Stomach (tissue), 9 donors: ENCODE data around the gene HORMAD2. TPM values are rescaled to one million over a fixed set of nuclear protein-coding genes. Genes with fewer than 3 reads are reported as not detected.
A peak's percentile ranks its signal among the peaks of the same experiment; 100 is the strongest.

Experiments
- DNase-seq, 2 donors: peaks; one replicate each; pipeline versions ENCODE4 v3.0.0 to v3.0.0-alpha.2; 2013 to 2019
- H3K27ac ChIP-seq, 5 donors: fragments of 200-600 bp in 4 of 5; sonication (generic) in 4 of 5; one replicate each; pipeline ENCODE4 v1.5.1; 2013 to 2019; ENCODE audit warnings: mild to moderate bottlenecking in 1 of 5, moderate library complexity in 1 of 5
- H3K27me3 ChIP-seq, 3 donors: fragments of 200-600 bp; sonication (generic); one replicate each; pipeline ENCODE4 v1.5.1; 2017 to 2019; ENCODE audit warnings: mixed run types in 1 of 3
- H3K36me3 ChIP-seq, 4 donors: fragments of 200-600 bp; sonication (generic); 1 replicate in 3 of 4; 2 replicates in 1 of 4; pipeline ENCODE4 v1.5.1; 2016 to 2019
- H3K4me1 ChIP-seq, 4 donors: fragments of 200-600 bp; sonication (generic); one replicate each; pipeline ENCODE4 v1.5.1; 2016 to 2019
- H3K4me3 ChIP-seq, 4 donors: fragments of 200-600 bp; sonication (generic) in 3 of 4; one replicate each; pipeline ENCODE4 v1.5.1; 2016 to 2019; ENCODE audit warnings: mild to moderate bottlenecking in 1 of 4
- H3K9me3 ChIP-seq, 4 donors: fragments of 200-600 bp; sonication (generic); one replicate each; pipeline ENCODE4 v1.5.1; 2016 to 2019
- EP300 ChIP-seq: sonication (generic); formaldehyde crosslinking; IDR thresholded peaks from one replicate; pipeline ENCODE4 v1.6.1; 2017; ENCODE audit warnings: antibody characterized with exemption
- POLR2A ChIP-seq, 4 donors: fragments of 450-650 bp; IDR thresholded peaks; one replicate each; pipeline ENCODE4 v1.6.1; 2016; ENCODE audit warnings: antibody characterized with exemption in 4 of 4, control low read depth in 2 of 4, mild to moderate bottlenecking in 1 of 4, moderate library complexity in 1 of 4
- POLR2AphosphoS5 ChIP-seq, 3 donors: sonication (generic); formaldehyde crosslinking; IDR thresholded peaks; one replicate each; pipeline ENCODE4 v1.6.1; 2016; ENCODE audit warnings: antibody characterized with exemption in 3 of 3
- WGBS, 5 donors: extraction: QIAGEN DNeasy Blood & Tissue Kit in 3 of 5; methylation state at CpG; one replicate each; pipeline versions ENCODE4 v1.1.5 to v1.1.7; 2013 to 2018; 5-methylcytosine and 5-hydroxymethylcytosine counted together
- intact Hi-C: fragments of 100-400 bp; cut with DNase I; formaldehyde crosslinking; loops from one replicate; pipeline ENCODE4 v1.15.1; 2023; ENCODE audit warnings: low total_unique reads
- polyA plus RNA-seq, 3 donors: library from polyadenylated mRNA; stranded (reverse); fragments of 200-250 nt; gene quantifications; one replicate each; pipeline ENCODE4 v1.2.3, GENCODE V29; 2013
- total RNA-seq, 5 donors: library from RNA; depleted of rRNA; stranded (reverse); fragments of >200 nt; gene quantifications; one replicate each; pipeline versions ENCODE4 v1.1.0 to v1.2.3, GENCODE V29; 2014 to 2016
- TF ChIP-seq, protein P1 (sequence below), 7 experiments: fragments of 450-650 bp in 4 of 7; fragments of 200-600 bp in 3 of 7; sonication (generic) in 3 of 7; IDR thresholded peaks; one replicate each; pipeline ENCODE4 v1.5.1; 2016 to 2019; ENCODE audit warnings: antibody characterized with exemption in 7 of 7, control low read depth in 2 of 7, mild to moderate bottlenecking in 1 of 7
- donor health status: healthy with polysubstance abuse.
- donor health status: Bipolar disorder and iron deficiency.
- donor health status: healthy.

HORMAD2 gene
- total and polyA plus RNA-seq, 8 donors: not detected

DNA sequence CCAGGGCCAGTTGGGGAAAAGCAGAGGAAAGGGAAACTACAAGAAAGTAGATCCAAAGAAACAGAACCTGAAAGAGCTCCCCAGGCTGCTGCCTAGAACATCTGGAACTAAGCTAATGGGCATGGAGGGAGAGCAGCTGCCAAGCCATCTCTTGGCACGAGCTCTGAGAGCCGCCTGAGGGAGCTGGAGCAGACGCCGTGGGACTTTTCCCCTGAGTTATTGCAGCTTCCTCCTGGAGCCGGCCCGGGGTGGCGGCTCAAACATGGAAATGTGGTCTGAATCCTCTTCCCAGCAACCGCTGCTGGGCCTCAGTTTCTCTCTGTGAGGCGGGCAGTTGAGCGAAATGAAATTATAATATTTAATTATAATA lies 124.5 kb downstream of the HORMAD2 start:
- Histone ChIP-seq H3K27me3 (no peaks in the 10 kb centered on the region), H3K9me3 (no peaks in the 10 kb centered on the region), H3K27ac (peak overlapping the region; percentile 1 to 81 (median 62)), H3K36me3 (no peaks in the 10 kb centered on the region), H3K4me1 (peaks cover 48 to 79% (median 55%) of the 10 kb centered on the region in 4 donors), H3K4me3 (no peak overlapping the region)
- intact Hi-C loops: no loop called here
- TF ChIP-seq POLR2A (IDR thresholded peaks at IDR 0.05) (no peak), POLR2AphosphoS5 (IDR thresholded peaks at IDR 0.05) (no peak), EP300 (no peak)
- TF ChIP-seq, protein P1, sequence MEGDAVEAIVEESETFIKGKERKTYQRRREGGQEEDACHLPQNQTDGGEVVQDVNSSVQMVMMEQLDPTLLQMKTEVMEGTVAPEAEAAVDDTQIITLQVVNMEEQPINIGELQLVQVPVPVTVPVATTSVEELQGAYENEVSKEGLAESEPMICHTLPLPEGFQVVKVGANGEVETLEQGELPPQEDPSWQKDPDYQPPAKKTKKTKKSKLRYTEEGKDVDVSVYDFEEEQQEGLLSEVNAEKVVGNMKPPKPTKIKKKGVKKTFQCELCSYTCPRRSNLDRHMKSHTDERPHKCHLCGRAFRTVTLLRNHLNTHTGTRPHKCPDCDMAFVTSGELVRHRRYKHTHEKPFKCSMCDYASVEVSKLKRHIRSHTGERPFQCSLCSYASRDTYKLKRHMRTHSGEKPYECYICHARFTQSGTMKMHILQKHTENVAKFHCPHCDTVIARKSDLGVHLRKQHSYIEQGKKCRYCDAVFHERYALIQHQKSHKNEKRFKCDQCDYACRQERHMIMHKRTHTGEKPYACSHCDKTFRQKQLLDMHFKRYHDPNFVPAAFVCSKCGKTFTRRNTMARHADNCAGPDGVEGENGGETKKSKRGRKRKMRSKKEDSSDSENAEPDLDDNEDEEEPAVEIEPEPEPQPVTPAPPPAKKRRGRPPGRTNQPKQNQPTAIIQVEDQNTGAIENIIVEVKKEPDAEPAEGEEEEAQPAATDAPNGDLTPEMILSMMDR (IDR thresholded peaks at IDR 0.05): no peak
- WGBS, 5 donors: 31 to 43% (median 39%) methylated on average over 10 of the region's 10 CpGs
- peak; percentile 59 to 76 for DNase-seq

- DNase-seq: peak; percentile 25 to 55
- H3K27ac ChIP-seq: peak overlapping the region; percentile 12 to 81 (median 62)
- 65 to 79% (median 74%) methylated on average over 20 to 25 of the region's 25 CpGs for WGBS, 5 donors
These were observed 125.2 kb downstream of the HORMAD2 start for GRCh38 chr22:30205281-30206115.

GRCh38 chr22:30206944-30207343 lies 126.7 kb downstream of the HORMAD2 start:
- Histone ChIP-seq H3K27me3 (no peaks in the 10 kb centered on the region), H3K36me3 (no peaks in the 10 kb centered on the region), H3K27ac (peak overlapping the region; percentile 14 to 81 (median 62)), H3K4me1 (peaks cover 47 to 94% (median 53%) of the 10 kb centered on the region in 4 donors), H3K9me3 (no peaks in the 10 kb centered on the region), H3K4me3 (no peak overlapping the region)
- TF ChIP-seq, protein P1 (IDR thresholded peaks at IDR 0.05): no peak
- TF ChIP-seq POLR2AphosphoS5 (IDR thresholded peaks at IDR 0.05): peak in 1 of 3 donors; percentile 45
- peak; percentile 35 to 60 for DNase-seq
- 56 to 67% (median 61%) methylated on average over 16 of the region's 16 CpGs for WGBS, 5 donors
- intact Hi-C loops: no loop called here

More at GRCh38 chr22:30205281-30206115, 125.2 kb downstream of the HORMAD2 start:
- no peaks in the 10 kb centered on the region for H3K27me3 ChIP-seq
- intact Hi-C loops: no loop called here
- no peaks in the 10 kb centered on the region for H3K9me3 ChIP-seq
- no peak overlapping the region for H3K4me3 ChIP-seq
- H3K36me3 ChIP-seq: no peaks in the 10 kb centered on the region
- H3K4me1 ChIP-seq: peaks cover 48 to 85% (median 57%) of the 10 kb centered on the region in 4 donors
- TF ChIP-seq POLR2A (IDR thresholded peaks at IDR 0.05) (no peak), EP300 (no peak), POLR2AphosphoS5 (IDR thresholded peaks at IDR 0.05) (peak in 2 of 3 donors; percentile 19 to 49)
- TF ChIP-seq, protein P1 (IDR thresholded peaks at IDR 0.05): no peak

- Histone ChIP-seq H3K4me1 (peaks cover 38 to 95% (median 47%) of the 10 kb centered on the region in 4 donors), H3K4me3 (no peak overlapping the region), H3K27me3 (no peaks in the 10 kb centered on the region), H3K9me3 (no peaks in the 10 kb centered on the region), H3K36me3 (no peaks in the 10 kb centered on the region), H3K27ac (peak overlapping the region; percentile 71 to 81 (median 79))
- WGBS, 5 donors: 43 to 55% (median 49%) methylated on average over 26 of the region's 26 CpGs
- DNase-seq: peak; percentile 75 to 90
- TF ChIP-seq, protein P1 (IDR thresholded peaks at IDR 0.05): no peak
- TF ChIP-seq POLR2A (IDR thresholded peaks at IDR 0.05) (no peak), POLR2AphosphoS5 (IDR thresholded peaks at IDR 0.05) (peak in 2 of 3 donors; percentile 29 to 66), EP300 (no peak)
- intact Hi-C loops: no loop called here
These were observed 128.7 kb downstream of the HORMAD2 start for GRCh38 chr22:30208631-30209603.
